Measurements from ENCODE around the gene MTFR1L. TPM values are rescaled to one million over a fixed set of nuclear protein-coding genes. Genes with fewer than 3 reads are reported as not detected.

The MTFR1L gene
- total and polyA plus RNA-seq, 9 of the 15 experiments (the other 6 are each of a cell fraction or from before 2014, with no cell fraction given) = 41.4 to 98.5 (median 53.7) TPM

DNA sequence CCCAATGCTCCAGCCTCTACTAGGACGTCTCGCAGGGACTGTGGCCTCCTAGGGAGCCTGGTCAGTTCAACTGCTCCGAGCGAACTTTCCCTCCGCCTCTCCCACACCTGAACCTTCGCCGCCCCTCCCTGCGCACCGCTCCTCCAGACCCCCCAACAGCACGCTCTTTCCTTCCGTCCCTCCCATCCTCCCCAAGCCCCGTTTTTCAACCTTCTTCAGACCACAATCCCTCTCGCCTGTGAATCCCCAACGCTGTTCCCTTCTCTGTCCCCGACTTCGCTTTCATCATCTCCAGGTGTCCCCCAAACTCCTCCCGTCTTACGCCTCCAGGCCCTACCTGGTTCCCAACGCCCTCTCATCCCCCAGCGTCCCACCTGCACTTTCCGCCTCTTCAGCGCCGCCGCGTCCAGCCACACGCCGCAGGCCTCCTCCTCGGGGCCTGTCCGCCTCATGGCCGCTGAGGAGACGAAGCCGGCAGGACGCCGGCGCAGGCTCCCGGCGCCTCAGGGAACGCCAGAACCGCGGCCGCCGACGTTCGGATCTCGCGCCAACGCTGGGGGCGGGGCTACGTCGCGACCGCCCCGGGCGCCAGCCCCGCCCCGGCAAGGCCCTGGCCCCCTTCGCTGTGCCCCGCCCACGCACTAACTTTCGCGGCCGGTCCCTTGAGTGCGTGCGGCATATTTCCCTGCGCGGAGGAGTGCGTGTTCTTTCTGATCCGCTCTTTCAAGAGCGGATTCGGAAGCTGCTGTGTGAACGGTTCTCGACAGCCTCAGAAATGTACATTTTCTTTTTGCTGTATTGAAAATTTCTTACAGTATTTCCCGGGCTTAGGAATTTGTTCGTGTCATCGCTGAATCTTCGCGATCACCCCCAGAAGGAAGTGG is 39.4 kb downstream of the MTFR1L start, which contains the start of gene AUNIP (continued):
- TF ChIP-seq, protein P1, sequence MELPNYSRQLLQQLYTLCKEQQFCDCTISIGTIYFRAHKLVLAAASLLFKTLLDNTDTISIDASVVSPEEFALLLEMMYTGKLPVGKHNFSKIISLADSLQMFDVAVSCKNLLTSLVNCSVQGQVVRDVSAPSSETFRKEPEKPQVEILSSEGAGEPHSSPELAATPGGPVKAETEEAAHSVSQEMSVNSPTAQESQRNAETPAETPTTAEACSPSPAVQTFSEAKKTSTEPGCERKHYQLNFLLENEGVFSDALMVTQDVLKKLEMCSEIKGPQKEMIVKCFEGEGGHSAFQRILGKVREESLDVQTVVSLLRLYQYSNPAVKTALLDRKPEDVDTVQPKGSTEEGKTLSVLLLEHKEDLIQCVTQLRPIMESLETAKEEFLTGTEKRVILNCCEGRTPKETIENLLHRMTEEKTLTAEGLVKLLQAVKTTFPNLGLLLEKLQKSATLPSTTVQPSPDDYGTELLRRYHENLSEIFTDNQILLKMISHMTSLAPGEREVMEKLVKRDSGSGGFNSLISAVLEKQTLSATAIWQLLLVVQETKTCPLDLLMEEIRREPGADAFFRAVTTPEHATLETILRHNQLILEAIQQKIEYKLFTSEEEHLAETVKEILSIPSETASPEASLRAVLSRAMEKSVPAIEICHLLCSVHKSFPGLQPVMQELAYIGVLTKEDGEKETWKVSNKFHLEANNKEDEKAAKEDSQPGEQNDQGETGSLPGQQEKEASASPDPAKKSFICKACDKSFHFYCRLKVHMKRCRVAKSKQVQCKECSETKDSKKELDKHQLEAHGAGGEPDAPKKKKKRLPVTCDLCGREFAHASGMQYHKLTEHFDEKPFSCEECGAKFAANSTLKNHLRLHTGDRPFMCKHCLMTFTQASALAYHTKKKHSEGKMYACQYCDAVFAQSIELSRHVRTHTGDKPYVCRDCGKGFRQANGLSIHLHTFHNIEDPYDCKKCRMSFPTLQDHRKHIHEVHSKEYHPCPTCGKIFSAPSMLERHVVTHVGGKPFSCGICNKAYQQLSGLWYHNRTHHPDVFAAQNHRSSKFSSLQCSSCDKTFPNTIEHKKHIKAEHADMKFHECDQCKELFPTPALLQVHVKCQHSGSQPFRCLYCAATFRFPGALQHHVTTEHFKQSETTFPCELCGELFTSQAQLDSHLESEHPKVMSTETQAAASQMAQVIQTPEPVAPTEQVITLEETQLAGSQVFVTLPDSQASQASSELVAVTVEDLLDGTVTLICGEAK (IDR thresholded peaks at IDR 0.05) = peak; percentile 61; the same call in 1 of the 2 replicates
- TF ChIP-seq, protein P1 (CRISPR knock-in tag; IDR thresholded peaks at IDR 0.05) = no peak
- TF ChIP-seq MTF1 (CRISPR knock-in tag; IDR thresholded peaks at IDR 0.05; ENCODE audit: borderline replicate concordance) (no peak), SAFB (IDR thresholded peaks at IDR 0.05; ENCODE audit: borderline replicate concordance, low read depth, low read length) (peak; percentile 85), KDM5B (IDR thresholded peaks at IDR 0.05; ENCODE audit: insufficient replicate concordance, low read depth, low read length) (peak; percentile 97), ZNF717 (CRISPR knock-in tag; IDR thresholded peaks at IDR 0.05) (no peak), KHSRP (IDR thresholded peaks at IDR 0.05) (no peak), PPARD (CRISPR knock-in tag; IDR thresholded peaks at IDR 0.05) (no peak), CREBBP (IDR thresholded peaks at IDR 0.05; ENCODE audit: low read depth, low read length) (no peak), CC2D1A (IDR thresholded peaks at IDR 0.05) (peak; percentile 72; the same call in 1 of the 2 replicates), ZNF354B (CRISPR knock-in tag; IDR thresholded peaks at IDR 0.05) (no peak), POLR2G (IDR thresholded peaks at IDR 0.05; ENCODE audit: low read depth, low read length) (peak; percentile 99), CBX1 (IDR thresholded peaks at IDR 0.05; ENCODE audit: low read depth) (peak; percentile 91), EP300 (IDR thresholded peaks at IDR 0.05; ENCODE audit: low read length) (0 out of 2 replicates have a peak, but pooled peaks have one; percentile 2), ZNF184 (CRISPR knock-in tag; IDR thresholded peaks at IDR 0.05) (no peak), ZNF175 (CRISPR knock-in tag; IDR thresholded peaks at IDR 0.05; ENCODE audit: low read depth) (no peak), KAT7 (CRISPR knock-in tag; IDR thresholded peaks at IDR 0.05; ENCODE audit: borderline replicate concordance) (0 out of 2 replicates have a peak, but pooled peaks have one; percentile 45)
- TF ChIP-seq, protein P2, sequence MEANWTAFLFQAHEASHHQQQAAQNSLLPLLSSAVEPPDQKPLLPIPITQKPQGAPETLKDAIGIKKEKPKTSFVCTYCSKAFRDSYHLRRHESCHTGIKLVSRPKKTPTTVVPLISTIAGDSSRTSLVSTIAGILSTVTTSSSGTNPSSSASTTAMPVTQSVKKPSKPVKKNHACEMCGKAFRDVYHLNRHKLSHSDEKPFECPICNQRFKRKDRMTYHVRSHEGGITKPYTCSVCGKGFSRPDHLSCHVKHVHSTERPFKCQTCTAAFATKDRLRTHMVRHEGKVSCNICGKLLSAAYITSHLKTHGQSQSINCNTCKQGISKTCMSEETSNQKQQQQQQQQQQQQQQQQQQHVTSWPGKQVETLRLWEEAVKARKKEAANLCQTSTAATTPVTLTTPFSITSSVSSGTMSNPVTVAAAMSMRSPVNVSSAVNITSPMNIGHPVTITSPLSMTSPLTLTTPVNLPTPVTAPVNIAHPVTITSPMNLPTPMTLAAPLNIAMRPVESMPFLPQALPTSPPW (CRISPR knock-in tag; IDR thresholded peaks at IDR 0.05) = peak; percentile 89
